ENCODE data around the gene SAMD14. TPM values are rescaled to one million over a fixed set of nuclear protein-coding genes. Genes with fewer than 3 reads are reported as not detected.

SAMD14 gene
- total and polyA plus RNA-seq, 2 of the 4 experiments (the other 2 are of a cell fraction): 1.4 to 6.2 TPM

GRCh38 chr17:50078430-50078829 lies 51.5 kb downstream of the SAMD14 start (continued):
- TF ChIP-seq USF2 (IDR thresholded peaks at IDR 0.05; ENCODE audit: low read depth, low read length) (no peak), RCOR1 (IDR thresholded peaks at IDR 0.05; ENCODE audit: insufficient replicate concordance, low read length) (no peak)

- H3K4me3 ChIP-seq (ENCODE audit: insufficient read depth, low read depth, low read length): no peak overlapping the region
- H3K9me3 ChIP-seq (ENCODE audit: control insufficient read depth, insufficient read depth, low read length): no peaks in the 10 kb centered on the region
- H4K91ac ChIP-seq (ENCODE audit: insufficient read depth, low read depth, low read length): no peak overlapping the region
- intact Hi-C loops (cut with micrococcal nuclease): no loop called here
- WGBS, 2 experiments (ENCODE audit: extremely low coverage in 2 of 2, insufficient read length in 1 of 2): 66% methylated on average over 37 of the region's 39 CpGs; no CpG with 5 or more reads in 1 of the 2 experiments
- no peak overlapping the region for H3K56ac ChIP-seq (ENCODE audit: extremely low read depth, insufficient read depth, low read length)
- H3K9ac ChIP-seq (ENCODE audit: low read depth, low read length): no peak overlapping the region
- H2BK20ac ChIP-seq (ENCODE audit: low read depth, low read length): no peak overlapping the region
- DNase-seq: no peak
- H3K9me1 ChIP-seq (ENCODE audit: insufficient read depth, low read length): no peaks in the 10 kb centered on the region
- no peak overlapping the region for H2BK5ac ChIP-seq (ENCODE audit: low read depth, low read length, poor library complexity, severe bottlenecking)
- H4K20me1 ChIP-seq (ENCODE audit: insufficient read depth, low read length): no peaks in the 10 kb centered on the region; the same call in none of the 2 replicates
- dilution Hi-C loops (cut with HindIII; ENCODE audit: low sequenced_read_pairs, unreplicated experiment): no loop called here
- no peak overlapping the region for H3K4me2 ChIP-seq (ENCODE audit: low read depth, low read length)
- no peak overlapping the region for H3K4ac ChIP-seq (ENCODE audit: low read depth, low read length)
- no peak for ATAC-seq (ENCODE audit: low read depth)
- no peaks in the 10 kb centered on the region for H3K27me3 ChIP-seq (ENCODE audit: control insufficient read depth, insufficient read depth, low read length)
- H3K79me1 ChIP-seq (ENCODE audit: low read depth in 1 of 2, low read length in 2 of 2): peaks cover 14 to 54% of the 10 kb centered on the region in 2 experiments; a peak in 3 of 4 replicates
- H3K18ac ChIP-seq (ENCODE audit: low read depth, low read length): no peak overlapping the region
- no peak overlapping the region for H2AK5ac ChIP-seq (ENCODE audit: low read depth, low read length)
- H3K4me1 ChIP-seq (ENCODE audit: control insufficient read depth, insufficient read depth, low read length): no peaks in the 10 kb centered on the region
- no peak overlapping the region for H3K23ac ChIP-seq (ENCODE audit: low read depth, low read length)
- no peak overlapping the region for H2BK15ac ChIP-seq (ENCODE audit: low read depth, low read length)
- no peak overlapping the region for H4K5ac ChIP-seq (ENCODE audit: low read depth, low read length)
- H3K36me3 ChIP-seq (ENCODE audit: control insufficient read depth, insufficient read depth, low read length): peaks cover 78% of the 10 kb centered on the region
- CTCF ChIA-PET: no interaction called here
- H3K14ac ChIP-seq (replicated peaks; ENCODE audit: low read depth, low read length): no peak overlapping the region
- H2AFZ ChIP-seq (replicated peaks; ENCODE audit: low read length, poor library complexity): no peak overlapping the region
- no peak overlapping the region for H3K27ac ChIP-seq (ENCODE audit: insufficient read depth, low read length)
- no TSS peak for BruUV-seq (replicated peaks)
- no peak overlapping the region for H4K8ac ChIP-seq (ENCODE audit: low read depth in 2 of 2, low read length in 2 of 2)
- no peak overlapping the region for H2AK9ac ChIP-seq (replicated peaks; ENCODE audit: low read depth, low read length, poor library complexity)
- no peak overlapping the region for H2BK120ac ChIP-seq (ENCODE audit: low read depth, low read length)
- POLR2A ChIA-PET (ENCODE audit: unreplicated experiment): no interaction called here
- in situ Hi-C loops (cut with MboI; ENCODE audit: low sequenced_read_pairs): no loop called here
- TF ChIP-seq, protein P1, sequence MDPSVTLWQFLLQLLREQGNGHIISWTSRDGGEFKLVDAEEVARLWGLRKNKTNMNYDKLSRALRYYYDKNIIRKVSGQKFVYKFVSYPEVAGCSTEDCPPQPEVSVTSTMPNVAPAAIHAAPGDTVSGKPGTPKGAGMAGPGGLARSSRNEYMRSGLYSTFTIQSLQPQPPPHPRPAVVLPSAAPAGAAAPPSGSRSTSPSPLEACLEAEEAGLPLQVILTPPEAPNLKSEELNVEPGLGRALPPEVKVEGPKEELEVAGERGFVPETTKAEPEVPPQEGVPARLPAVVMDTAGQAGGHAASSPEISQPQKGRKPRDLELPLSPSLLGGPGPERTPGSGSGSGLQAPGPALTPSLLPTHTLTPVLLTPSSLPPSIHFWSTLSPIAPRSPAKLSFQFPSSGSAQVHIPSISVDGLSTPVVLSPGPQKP (IDR thresholded peaks at IDR 0.05; ENCODE audit: borderline replicate concordance, low read depth, low read length): no peak
- TF ChIP-seq SMC3 (IDR thresholded peaks at IDR 0.05; ENCODE audit: low read depth, low read length) (no peak), RCOR1 (IDR thresholded peaks at IDR 0.05; ENCODE audit: insufficient replicate concordance, low read length) (no peak), MAZ (IDR thresholded peaks at IDR 0.05; ENCODE audit: borderline replicate concordance, low read depth, low read length) (no peak), NFE2L2 (IDR thresholded peaks at IDR 0.05; ENCODE audit: low read depth, low read length) (no peak), MXI1 (IDR thresholded peaks at IDR 0.05; ENCODE audit: borderline replicate concordance, low read depth, low read length) (no peak), RFX5 (IDR thresholded peaks at IDR 0.05; ENCODE audit: low read depth, low read length) (no peak), FOS (IDR thresholded peaks at IDR 0.05; ENCODE audit: low read depth, low read length) (no peak), POLR2A (IDR thresholded peaks at IDR 0.05; ENCODE audit: low read depth, low read length) (no peak), USF2 (IDR thresholded peaks at IDR 0.05; ENCODE audit: low read depth, low read length) (no peak)
- TF ChIP-seq, protein P2, sequence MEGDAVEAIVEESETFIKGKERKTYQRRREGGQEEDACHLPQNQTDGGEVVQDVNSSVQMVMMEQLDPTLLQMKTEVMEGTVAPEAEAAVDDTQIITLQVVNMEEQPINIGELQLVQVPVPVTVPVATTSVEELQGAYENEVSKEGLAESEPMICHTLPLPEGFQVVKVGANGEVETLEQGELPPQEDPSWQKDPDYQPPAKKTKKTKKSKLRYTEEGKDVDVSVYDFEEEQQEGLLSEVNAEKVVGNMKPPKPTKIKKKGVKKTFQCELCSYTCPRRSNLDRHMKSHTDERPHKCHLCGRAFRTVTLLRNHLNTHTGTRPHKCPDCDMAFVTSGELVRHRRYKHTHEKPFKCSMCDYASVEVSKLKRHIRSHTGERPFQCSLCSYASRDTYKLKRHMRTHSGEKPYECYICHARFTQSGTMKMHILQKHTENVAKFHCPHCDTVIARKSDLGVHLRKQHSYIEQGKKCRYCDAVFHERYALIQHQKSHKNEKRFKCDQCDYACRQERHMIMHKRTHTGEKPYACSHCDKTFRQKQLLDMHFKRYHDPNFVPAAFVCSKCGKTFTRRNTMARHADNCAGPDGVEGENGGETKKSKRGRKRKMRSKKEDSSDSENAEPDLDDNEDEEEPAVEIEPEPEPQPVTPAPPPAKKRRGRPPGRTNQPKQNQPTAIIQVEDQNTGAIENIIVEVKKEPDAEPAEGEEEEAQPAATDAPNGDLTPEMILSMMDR (conservative IDR thresholded peaks at IDR 0.05; ENCODE audit: low read depth, low read length): no peak
Measured at GRCh38 chr17:50076591-50077235, 53.2 kb downstream of the SAMD14 start.
